ENCODE results near the gene SPPL2C. TPM values are rescaled to one million over a fixed set of nuclear protein-coding genes. Genes with fewer than 3 reads are reported as not detected.

Gene SPPL2C
- total RNA-seq, 1 donor from 2014 or later = not detected

DNA sequence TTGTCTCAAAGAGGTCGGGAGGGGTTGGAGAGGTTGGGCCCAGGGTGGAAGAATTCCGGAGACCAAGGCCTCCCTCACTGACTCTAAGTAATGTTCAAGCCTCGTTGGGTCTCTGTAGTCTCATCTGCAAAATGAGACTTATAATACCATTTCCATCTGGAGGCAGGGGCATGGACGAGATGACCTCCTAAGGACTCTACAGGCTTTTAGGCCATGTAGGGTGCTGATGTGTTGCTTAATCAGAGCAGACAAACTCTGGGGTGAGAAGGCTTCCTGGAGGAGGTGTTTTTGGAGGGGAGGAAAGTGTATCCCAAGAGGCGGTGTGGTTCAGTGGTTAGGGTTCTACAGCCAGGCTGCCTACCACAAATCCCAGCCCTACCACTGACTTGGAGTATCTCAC, 3.1 kb downstream of the SPPL2C start:
- no peak overlapping the region for H3K4me3 ChIP-seq (ENCODE audit: low read depth, low read length)
- no peak for TF ChIP-seq CTCF (conservative IDR thresholded peaks at IDR 0.05; ENCODE audit: low read depth, low read length)
- no peak for DNase-seq (ENCODE audit: low read depth)

DNA sequence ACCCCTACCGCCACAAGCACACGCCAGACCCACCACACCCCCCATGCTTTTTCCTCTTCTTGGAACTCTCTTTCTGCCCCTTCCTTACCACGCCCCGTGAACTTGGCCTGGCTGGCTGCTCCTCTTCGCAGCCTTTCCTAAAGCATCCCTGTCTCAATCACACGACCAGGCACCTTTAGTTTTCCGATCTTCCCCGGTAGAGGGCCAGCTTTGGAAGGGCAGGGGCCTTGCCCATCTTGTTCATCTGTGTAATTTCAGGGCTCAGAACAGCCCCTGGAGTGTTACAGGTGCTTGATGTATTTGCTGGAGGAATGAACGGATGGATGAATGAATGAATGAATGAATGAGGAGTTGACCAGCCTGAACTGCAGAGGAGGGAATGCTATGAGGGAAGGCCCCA, 3.7 kb downstream of the SPPL2C start:
- no peak for DNase-seq (ENCODE audit: low read depth)
- no peak overlapping the region for H3K4me3 ChIP-seq (ENCODE audit: low read depth, low read length)
- no peak for TF ChIP-seq CTCF (conservative IDR thresholded peaks at IDR 0.05; ENCODE audit: low read depth, low read length)

DNA sequence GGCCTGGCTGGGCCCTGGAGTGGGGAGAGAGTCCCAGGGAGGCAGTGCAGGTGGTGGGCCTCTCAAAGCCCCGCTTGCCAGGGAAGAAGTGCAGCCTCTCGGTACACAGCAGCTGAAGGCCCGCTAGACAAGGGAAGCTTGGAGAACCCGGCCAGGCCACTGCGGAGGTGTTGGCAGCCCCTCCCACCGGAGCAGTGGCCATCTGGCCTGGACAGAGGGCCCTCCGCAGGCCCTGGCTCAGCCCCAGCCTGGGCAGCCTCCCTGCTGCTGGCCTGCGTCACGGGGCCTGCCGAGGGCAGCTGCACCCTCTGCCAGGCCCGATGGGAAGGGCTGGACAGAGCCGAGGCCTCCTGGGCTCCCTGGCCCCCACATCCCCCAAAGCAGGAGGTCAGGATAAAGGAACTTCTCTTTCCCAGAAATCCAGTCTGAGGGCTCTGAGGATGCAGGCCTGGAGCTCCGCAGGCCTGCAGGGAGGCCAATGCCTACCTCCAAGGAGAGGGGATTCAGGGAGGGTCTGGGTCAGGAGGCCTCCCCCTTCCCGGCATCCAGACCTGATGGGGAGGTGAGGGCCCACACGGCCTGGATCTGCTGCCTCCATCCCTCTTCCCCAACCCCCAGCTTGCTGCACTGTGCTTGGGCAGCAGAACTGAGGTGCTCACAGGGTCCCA, 4.3 kb downstream of the SPPL2C start:
- H3K4me3 ChIP-seq (ENCODE audit: low read depth, low read length) = no peak overlapping the region
- DNase-seq (ENCODE audit: low read depth) = no peak
- TF ChIP-seq CTCF (conservative IDR thresholded peaks at IDR 0.05; ENCODE audit: low read depth, low read length) = no peak

GRCh38 chr17:45849536-45849990, 4.9 kb downstream of the SPPL2C start:
- TF ChIP-seq CTCF (conservative IDR thresholded peaks at IDR 0.05; ENCODE audit: low read depth, low read length) = no peak
- no peak for DNase-seq (ENCODE audit: low read depth)
- no peak overlapping the region for H3K4me3 ChIP-seq (ENCODE audit: low read depth, low read length)

GRCh38 chr17:45850011-45850410, 5.3 kb downstream of the SPPL2C start:
- no peak for TF ChIP-seq CTCF (conservative IDR thresholded peaks at IDR 0.05; ENCODE audit: low read depth, low read length)
- H3K4me3 ChIP-seq (ENCODE audit: low read depth, low read length) = no peak overlapping the region
- DNase-seq (ENCODE audit: low read depth) = no peak

DNA sequence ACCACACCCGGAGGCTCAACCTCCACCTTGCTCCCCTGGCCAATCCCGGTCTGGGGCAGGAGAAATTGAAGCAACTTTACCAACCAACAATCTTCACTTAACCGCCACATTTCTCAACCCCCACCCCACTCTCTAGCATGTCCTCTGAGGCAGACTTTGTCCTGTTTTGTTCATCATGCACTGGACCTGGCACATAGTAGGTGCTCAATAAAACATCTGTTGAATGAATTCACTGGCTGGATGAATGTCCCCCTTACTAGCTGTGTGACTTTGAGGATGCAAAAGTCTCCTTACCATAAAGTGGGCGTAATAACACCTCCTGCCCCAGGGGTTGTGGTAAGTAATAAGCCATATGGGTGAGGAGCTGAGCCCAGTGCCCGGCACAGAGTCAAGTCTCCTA, 5.8 kb downstream of the SPPL2C start:
- TF ChIP-seq CTCF (conservative IDR thresholded peaks at IDR 0.05; ENCODE audit: low read depth, low read length) = no peak
- H3K4me3 ChIP-seq (ENCODE audit: low read depth, low read length) = no peak overlapping the region
- DNase-seq (ENCODE audit: low read depth) = no peak

GRCh38 chr17:45851022-45851421, 6.3 kb downstream of the SPPL2C start:
- H3K4me3 ChIP-seq (ENCODE audit: low read depth, low read length) = no peak overlapping the region
- DNase-seq (ENCODE audit: low read depth) = no peak
- TF ChIP-seq CTCF (conservative IDR thresholded peaks at IDR 0.05; ENCODE audit: low read depth, low read length) = no peak

Measured in epithelial cell of proximal tubule (primary cell).